ENCODE data around the gene NDFIP1. TPM values are rescaled to one million over a fixed set of nuclear protein-coding genes. Genes with fewer than 3 reads are reported as not detected.

NDFIP1 gene
- total RNA-seq, 4 donors from 2014 or later = 19.1 to 92.2 (median 65.6) TPM

- intact Hi-C loops (cut with DNase I; ENCODE audit: low total_unique reads) (no loop called here), in situ Hi-C loops (cut with MboI; ENCODE audit: low pct_ligation_motif_present in 1 of 4, low pct_unique_long_range_greater_than_20kb in 1 of 4, low sequenced_read_pairs in 3 of 4) (no loop called here)
- Histone ChIP-seq H3K4me3 (no peak overlapping the region), H3K27ac (no peak overlapping the region), H3K27me3 (no peaks in the 10 kb centered on the region), H3K4me1 (peaks cover 0 to 20% (median 10%) of the 10 kb centered on the region in 4 donors), H3K9me3 (no peaks in the 10 kb centered on the region), H3K36me3 (no peaks in the 10 kb centered on the region)
- TF ChIP-seq EP300 (IDR thresholded peaks at IDR 0.05; ENCODE audit: low read depth) (no peak), CTCF (IDR thresholded peaks at IDR 0.05) (no peak), POLR2AphosphoS5 (IDR thresholded peaks at IDR 0.05) (no peak), POLR2A (IDR thresholded peaks at IDR 0.05) (no peak)
- WGBS, 2 donors (ENCODE audit: low coverage in 1 of 2) = 84 to 92% methylated on average over 3 to 5 of the region's 5 CpGs
- no peak for DNase-seq
Measured at GRCh38 chr5:142182840-142183239, 74.3 kb downstream of the NDFIP1 start.

DNA sequence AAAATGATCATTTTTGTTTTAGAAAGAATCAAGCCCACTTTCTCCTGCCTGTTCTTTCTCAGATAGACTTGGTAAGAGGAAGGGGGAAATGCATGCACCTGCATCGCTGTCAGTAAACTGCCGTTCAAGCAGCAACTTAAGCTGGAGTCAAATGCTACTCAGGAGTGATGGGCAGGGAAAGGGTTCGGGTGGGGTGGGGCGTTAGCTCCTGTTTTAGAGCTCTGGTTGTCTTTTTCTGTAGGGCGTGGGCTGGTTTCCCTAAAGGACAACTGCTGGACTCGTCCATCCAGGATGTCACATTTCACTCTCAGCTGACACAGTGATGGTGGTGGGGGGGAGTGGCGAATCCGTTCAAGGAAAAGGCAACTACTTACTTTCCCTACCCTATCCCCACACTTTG lies 75.0 kb downstream of the NDFIP1 start:
- 83 to 100% methylated on average over 1 to 8 of the region's 8 CpGs for WGBS, 2 donors (ENCODE audit: low coverage in 1 of 2)
- H3K4me1 ChIP-seq = peaks cover 0 to 20% (median 10%) of the 10 kb centered on the region in 4 donors

GRCh38 chr5:142184988-142185387 lies 76.4 kb downstream of the NDFIP1 start:
- intact Hi-C loops (cut with DNase I; ENCODE audit: low total_unique reads) = no loop called here
- Histone ChIP-seq H3K36me3 (no peaks in the 10 kb centered on the region), H3K27ac (no peak overlapping the region), H3K4me3 (no peak overlapping the region), H3K4me1 (peaks cover 0 to 20% (median 10%) of the 10 kb centered on the region in 4 donors), H3K9me3 (no peaks in the 10 kb centered on the region), H3K27me3 (no peaks in the 10 kb centered on the region)
- in situ Hi-C loops (cut with MboI; ENCODE audit: low pct_ligation_motif_present in 1 of 4, low pct_unique_long_range_greater_than_20kb in 1 of 4, low sequenced_read_pairs in 3 of 4) = no loop called here
- 33 to 53% methylated on average over 3 to 9 of the region's 9 CpGs for WGBS, 2 donors (ENCODE audit: low coverage in 1 of 2)
- no peak for DNase-seq
- TF ChIP-seq EP300 (IDR thresholded peaks at IDR 0.05; ENCODE audit: low read depth) = no peak
- no peak for TF ChIP-seq POLR2A (IDR thresholded peaks at IDR 0.05)
- no peak for TF ChIP-seq POLR2AphosphoS5 (IDR thresholded peaks at IDR 0.05)
- no peak for TF ChIP-seq CTCF (IDR thresholded peaks at IDR 0.05)

More for the DNA sequence above, 75.0 kb downstream of the NDFIP1 start:
- DNase-seq = no peak
- H3K4me3 ChIP-seq = no peak overlapping the region
- no peaks in the 10 kb centered on the region for H3K36me3 ChIP-seq
- TF ChIP-seq CTCF (IDR thresholded peaks at IDR 0.05) = no peak
- no peak for TF ChIP-seq EP300 (IDR thresholded peaks at IDR 0.05; ENCODE audit: low read depth)
- no peak for TF ChIP-seq POLR2A (IDR thresholded peaks at IDR 0.05)
- no peak for TF ChIP-seq POLR2AphosphoS5 (IDR thresholded peaks at IDR 0.05)
- intact Hi-C loops (cut with DNase I; ENCODE audit: low total_unique reads) = no loop called here
- no peaks in the 10 kb centered on the region for H3K27me3 ChIP-seq
- no peak overlapping the region for H3K27ac ChIP-seq
- no peaks in the 10 kb centered on the region for H3K9me3 ChIP-seq
- in situ Hi-C loops (cut with MboI; ENCODE audit: low pct_ligation_motif_present in 1 of 4, low pct_unique_long_range_greater_than_20kb in 1 of 4, low sequenced_read_pairs in 3 of 4) = no loop called here

DNA sequence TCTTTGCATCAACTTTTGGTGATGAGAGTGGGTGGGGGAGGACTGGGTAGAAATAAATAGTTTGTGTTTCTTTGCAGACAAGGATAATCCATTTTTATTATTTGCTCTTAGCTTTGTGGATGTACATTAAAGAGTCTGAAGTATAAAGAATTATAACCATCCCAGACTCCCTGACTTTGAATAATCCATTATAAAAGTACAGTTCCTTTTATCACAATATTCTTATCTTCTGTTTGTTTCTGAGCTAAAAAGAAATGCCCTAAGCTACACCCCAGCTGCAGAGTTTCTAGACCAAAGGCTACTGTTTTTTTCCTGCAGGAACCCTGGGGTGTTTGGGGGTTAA lies 77.9 kb downstream of the NDFIP1 start:
- Histone ChIP-seq H3K27me3 (no peaks in the 10 kb centered on the region), H3K4me3 (no peak overlapping the region), H3K36me3 (no peaks in the 10 kb centered on the region), H3K4me1 (peaks cover 0 to 9% (median 7%) of the 10 kb centered on the region in 4 donors), H3K27ac (no peak overlapping the region), H3K9me3 (no peaks in the 10 kb centered on the region)
- TF ChIP-seq CTCF (IDR thresholded peaks at IDR 0.05) (no peak), POLR2A (IDR thresholded peaks at IDR 0.05) (no peak), EP300 (IDR thresholded peaks at IDR 0.05; ENCODE audit: low read depth) (no peak), POLR2AphosphoS5 (IDR thresholded peaks at IDR 0.05) (no peak)
- in situ Hi-C loops (cut with MboI; ENCODE audit: low pct_ligation_motif_present in 1 of 4, low pct_unique_long_range_greater_than_20kb in 1 of 4, low sequenced_read_pairs in 3 of 4) = no loop called here
- intact Hi-C loops (cut with DNase I; ENCODE audit: low total_unique reads) = no loop called here
- DNase-seq = no peak

Measured in transverse colon (tissue), 4 donors.